GM12873 (cell line): Measurements from ENCODE around the gene GLYR1.

Experiments used
- CTCF ChIP-seq: IDR thresholded peaks from 2 replicates; pipeline ENCODE4 v1.5.1; 2012; ENCODE audit warnings: low read depth, mild to moderate bottlenecking, moderate library complexity, low read length, control low read depth; ENCODE audit not compliant: insufficient read depth; ENCODE audit errors: missing control alignments

GLYR1 gene

GRCh38 chr16:4874666-4875065 is 27.6 kb upstream of the GLYR1 start:
- no peak for TF ChIP-seq CTCF

GRCh38 chr16:4873091-4873490 is 26.0 kb upstream of the GLYR1 start:
- TF ChIP-seq CTCF, result no peak

DNA sequence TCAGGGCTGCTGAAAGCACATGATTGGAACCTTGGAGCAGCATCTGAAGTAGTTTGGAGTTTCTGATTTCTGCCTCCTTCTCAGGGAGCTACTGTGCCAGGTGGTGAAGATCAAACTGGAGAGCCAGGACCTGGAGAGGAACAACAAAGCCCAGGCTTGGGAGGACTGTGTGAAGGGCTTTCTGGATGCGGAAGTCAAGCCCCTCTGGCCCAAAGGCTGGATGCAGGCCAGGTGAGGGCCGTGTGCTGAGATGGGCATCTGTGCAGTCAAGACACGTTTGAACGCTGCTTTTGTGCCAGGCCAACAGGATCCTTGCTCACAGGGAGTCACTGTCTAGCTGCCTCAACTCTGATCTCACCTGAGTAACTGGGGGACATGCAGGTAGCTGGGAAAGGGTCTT is 24.0 kb upstream of the GLYR1 start:
- TF ChIP-seq CTCF, result no peak

- no peak for TF ChIP-seq CTCF
Measured at GRCh38 chr16:4870138-4870671, 23.1 kb upstream of the GLYR1 start.

DNA sequence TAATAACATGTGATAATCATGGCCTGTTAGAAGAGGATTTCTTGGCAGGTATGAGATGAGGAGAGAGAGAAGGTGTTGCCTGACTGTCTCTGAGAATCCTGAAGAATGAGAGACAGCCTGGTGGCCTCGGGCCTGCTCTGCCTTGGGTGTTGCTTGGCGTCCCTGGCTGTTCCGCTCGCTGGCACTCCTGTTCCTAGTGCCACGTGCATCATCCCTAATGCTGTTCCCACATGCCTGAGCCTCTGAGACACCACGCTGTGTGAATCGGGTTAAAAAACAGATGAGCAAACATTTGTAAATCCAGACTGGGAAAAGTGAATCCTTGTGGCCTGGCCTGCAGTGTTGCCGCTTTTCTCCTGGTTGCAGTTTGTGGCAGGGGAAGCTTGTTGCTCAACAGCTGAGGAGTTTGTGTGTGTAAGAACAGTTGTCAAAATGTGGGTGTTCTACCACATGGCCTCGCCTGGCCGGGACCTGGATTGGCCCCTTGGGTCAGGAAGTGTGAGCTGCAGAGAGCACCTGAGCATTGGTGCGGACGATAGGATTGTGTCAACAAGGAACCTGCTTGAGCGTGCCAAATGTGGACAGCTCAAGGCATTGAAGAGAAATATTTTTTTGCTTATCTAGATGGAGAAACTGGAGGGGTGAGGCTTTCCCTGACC is 22.2 kb upstream of the GLYR1 start:
- TF ChIP-seq CTCF, result no peak

- no peak for TF ChIP-seq CTCF
Measured at GRCh38 chr16:4868535-4868934, 21.4 kb upstream of the GLYR1 start.

DNA sequence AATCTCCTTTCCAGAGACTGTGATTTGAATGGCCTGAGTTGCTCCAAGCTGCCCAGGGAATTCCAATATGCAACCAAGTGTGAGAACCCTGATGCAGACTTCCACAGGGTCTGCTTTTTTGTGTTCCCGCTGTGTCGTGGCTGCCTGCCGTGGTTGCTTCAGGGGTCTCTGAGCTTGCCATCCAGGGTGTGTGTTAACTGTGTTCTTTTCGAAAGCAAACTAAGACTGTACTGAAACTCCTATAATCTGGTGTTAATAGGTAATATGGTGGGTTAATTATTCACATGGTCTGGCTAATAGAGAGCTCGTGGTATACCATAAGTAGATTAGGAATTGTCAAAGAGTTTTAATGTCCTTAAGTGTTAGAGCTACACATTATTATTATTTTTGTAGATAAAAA is 20.9 kb upstream of the GLYR1 start:
- TF ChIP-seq CTCF, result no peak
